Liver (tissue), 9 donors: ENCODE measurements around the gene P3H2. TPM values are rescaled to one million over a fixed set of nuclear protein-coding genes. Genes with fewer than 3 reads are reported as not detected.

ENCODE experiments used
- DNase-seq: peaks from one replicate; pipeline ENCODE4 v3.0.0-alpha.2; 2017; ENCODE audit warnings: low spot score
- H3K27ac ChIP-seq, 2 donors: one replicate each; pipeline ENCODE4 v1.7.0; 2013; ENCODE audit warnings: inconsistent platforms in 2 of 2, low read length in 2 of 2, control low read depth in 1 of 2, low read depth in 1 of 2, mild to moderate bottlenecking in 1 of 2
- H3K27me3 ChIP-seq, 4 donors: one replicate each; pipeline versions ENCODE4 v1.6.1 to v1.7.0; 2013; ENCODE audit warnings: low read length in 3 of 4, inconsistent platforms in 1 of 4, mild to moderate bottlenecking in 1 of 4, moderate library complexity in 1 of 4; ENCODE audit not compliant: control insufficient read depth in 4 of 4, insufficient read depth in 4 of 4
- H3K36me3 ChIP-seq, 4 donors: one replicate each; pipeline versions ENCODE4 v1.6.1 to v1.7.0; 2013; ENCODE audit warnings: low read length in 3 of 4, mild to moderate bottlenecking in 3 of 4, low read depth in 1 of 4, moderate library complexity in 1 of 4; ENCODE audit not compliant: control insufficient read depth in 4 of 4, insufficient read depth in 3 of 4
- H3K4me1 ChIP-seq, 4 donors: one replicate each; pipeline versions ENCODE4 v1.6.1 to v1.7.0; 2013; ENCODE audit warnings: low read length in 3 of 4, mild to moderate bottlenecking in 3 of 4, moderate library complexity in 1 of 4; ENCODE audit not compliant: control insufficient read depth in 4 of 4, insufficient read depth in 4 of 4
- H3K4me3 ChIP-seq, 3 donors: one replicate each; pipeline versions ENCODE4 v1.6.1 to v1.7.0; 2013; ENCODE audit warnings: low read length in 3 of 3, control low read depth in 1 of 3, low read depth in 1 of 3, mild to moderate bottlenecking in 1 of 3
- H3K9ac ChIP-seq, 2 donors: one replicate each; pipeline ENCODE4 v1.7.0; 2013; ENCODE audit warnings: low read length in 2 of 2, mild to moderate bottlenecking in 2 of 2, moderate library complexity in 2 of 2, control low read depth in 1 of 2, low read depth in 1 of 2
- H3K9me3 ChIP-seq, 4 donors: one replicate each; pipeline versions ENCODE4 v1.6.1 to v1.7.0; 2013; ENCODE audit warnings: low read length in 3 of 4; ENCODE audit not compliant: control insufficient read depth in 4 of 4
- ATF3 ChIP-seq: IDR thresholded peaks from 2 replicates; pipeline ENCODE4 v1.6.1; 2016; ENCODE audit warnings: antibody characterized with exemption
- CTCF ChIP-seq: fragments of 150-350 bp; IDR thresholded peaks from 2 replicates; pipeline ENCODE4 v1.5.1; 2017; ENCODE audit warnings: improper control_type of control experiment, low read depth, low read length; ENCODE audit not compliant: missing input control
- EGR1 ChIP-seq, 2 donors: IDR thresholded peaks; 2 replicates each; pipeline ENCODE4 v1.6.1; 2016 to 2018; ENCODE audit warnings: antibody characterized with exemption in 2 of 2, low read depth in 2 of 2
- FOXA1 ChIP-seq: IDR thresholded peaks from 2 replicates; pipeline ENCODE4 v1.6.1; 2016; ENCODE audit warnings: antibody characterized with exemption
- FOXA2 ChIP-seq: IDR thresholded peaks from 2 replicates; pipeline ENCODE4 v1.6.1; 2016; ENCODE audit warnings: antibody characterized with exemption
- GABPA ChIP-seq, 2 donors: IDR thresholded peaks in 1 of 2; conservative IDR thresholded peaks in 1 of 2; 2 replicates each; pipeline ENCODE4 v1.6.1; 2016; ENCODE audit warnings: antibody characterized with exemption in 2 of 2, mild to moderate bottlenecking in 1 of 2, moderate library complexity in 1 of 2
- HNF4A ChIP-seq, 2 donors: conservative IDR thresholded peaks; 2 replicates each; pipeline ENCODE4 v1.6.1; 2016; ENCODE audit warnings: antibody characterized with exemption in 2 of 2, mild to moderate bottlenecking in 2 of 2
- HNF4G ChIP-seq: IDR thresholded peaks from 2 replicates; pipeline ENCODE4 v1.6.1; 2016; ENCODE audit warnings: antibody characterized with exemption
- JUND ChIP-seq, 2 donors: IDR thresholded peaks; 2 replicates each; pipeline ENCODE4 v1.6.1; 2016; ENCODE audit warnings: antibody characterized with exemption in 2 of 2
- MAX ChIP-seq: IDR thresholded peaks from 2 replicates; pipeline ENCODE4 v1.6.1; 2016; ENCODE audit warnings: antibody characterized with exemption
- NR2F2 ChIP-seq: IDR thresholded peaks from 2 replicates; pipeline ENCODE4 v1.6.1; 2016; ENCODE audit warnings: antibody characterized with exemption
- RAD21 ChIP-seq, 2 donors: IDR thresholded peaks; 2 replicates each; pipeline ENCODE4 v1.6.1; 2016; ENCODE audit warnings: antibody characterized with exemption in 2 of 2, mild to moderate bottlenecking in 2 of 2
- REST ChIP-seq: IDR thresholded peaks from 2 replicates; pipeline ENCODE4 v1.6.1; 2016; ENCODE audit warnings: antibody characterized with exemption, mild to moderate bottlenecking
- RXRA ChIP-seq, 2 donors: IDR thresholded peaks; 2 replicates each; pipeline ENCODE4 v1.6.1; 2017 to 2018; ENCODE audit warnings: antibody characterized with exemption in 2 of 2, mild to moderate bottlenecking in 1 of 2
- SP1 ChIP-seq: IDR thresholded peaks from 2 replicates; pipeline ENCODE4 v1.6.1; 2018; ENCODE audit warnings: antibody characterized with exemption, mild to moderate bottlenecking
- TAF1 ChIP-seq: conservative IDR thresholded peaks from 2 replicates; pipeline ENCODE4 v1.6.1; 2016; ENCODE audit warnings: antibody characterized with exemption, mild to moderate bottlenecking
- YY1 ChIP-seq: IDR thresholded peaks from 2 replicates; pipeline ENCODE4 v1.6.1; 2016; ENCODE audit warnings: antibody characterized with exemption, mild to moderate bottlenecking
- ZBTB33 ChIP-seq: IDR thresholded peaks from 2 replicates; pipeline ENCODE4 v1.6.1; 2016; ENCODE audit warnings: antibody characterized with exemption
- WGBS: extraction: QIAGEN DNeasy Blood & Tissue Kit; methylation state at CpG from one replicate; pipeline ENCODE4 v1.1.7; 2013; 5-methylcytosine and 5-hydroxymethylcytosine counted together
- polyA plus RNA-seq, 2 donors: library from polyadenylated mRNA; stranded (reverse) in 1 of 2; unstranded in 1 of 2; fragments of 200-250 nt in 1 of 2; fragments of >200 nt in 1 of 2; fragmentation: Nextera tagmentation in 1 of 2; extraction: Ambion mirVana in 1 of 2; gene quantifications; one replicate each; pipeline versions ENCODE4 v1.2.1 to v1.2.3, GENCODE V29; 2013 to 2015
- total RNA-seq, 2 donors: library from RNA; depleted of rRNA; stranded (reverse); fragments of >200 nt; gene quantifications; one replicate each; pipeline ENCODE4 v1.2.3, GENCODE V29; 2014
- donor health status: healthy.
- donor health status: healthy.
- donor health status: healthy.
- donor health status: healthy.
- donor health status: healthy.

The P3H2 gene
- total and polyA plus RNA-seq, 4 donors, result 1.9 to 6.9 (median 4.1) TPM

GRCh38 chr3:189966843-189967242 lies 153.9 kb downstream of the P3H2 start:
- H3K4me1 ChIP-seq, result no peaks in the 10 kb centered on the region
- no peak overlapping the region for H3K4me3 ChIP-seq
- H3K27ac ChIP-seq, result no peak overlapping the region
- H3K27me3 ChIP-seq, result no peaks in the 10 kb centered on the region
- 41% methylated on average over 5 of the region's 5 CpGs for WGBS
- no peaks in the 10 kb centered on the region for H3K9me3 ChIP-seq
- no peak overlapping the region for H3K9ac ChIP-seq
- no peak for TF ChIP-seq FOXA2
- no peak for TF ChIP-seq ATF3
- TF ChIP-seq RXRA (IDR thresholded peaks at IDR 0.05), result no peak
- TF ChIP-seq GABPA (IDR thresholded peaks at IDR 0.05 in 1 of 2, conservative IDR thresholded peaks at IDR 0.05 in 1 of 2), result no peak
- TF ChIP-seq FOXA1, result no peak
- no peak for DNase-seq
- peaks cover 0 to 2% (median 0%) of the 10 kb centered on the region in 4 donors for H3K36me3 ChIP-seq

GRCh38 chr3:189964623-189965332 lies 155.9 kb downstream of the P3H2 start:
- WGBS, result 87% methylated on average over 9 of the region's 9 CpGs
- Histone ChIP-seq H3K4me3 (no peak overlapping the region), H3K36me3 (peaks cover 0 to 2% (median 0%) of the 10 kb centered on the region in 4 donors), H3K27ac (no peak overlapping the region), H3K4me1 (peaks cover 0 to 2% (median 0%) of the 10 kb centered on the region in 4 donors), H3K9ac (no peak overlapping the region), H3K9me3 (no peaks in the 10 kb centered on the region), H3K27me3 (no peaks in the 10 kb centered on the region)
- TF ChIP-seq YY1 (no peak), ATF3 (no peak), EGR1 (IDR thresholded peaks at IDR 0.05; ENCODE audit: low read depth in 2 of 2) (no peak), HNF4G (no peak), GABPA (IDR thresholded peaks at IDR 0.05 in 1 of 2, conservative IDR thresholded peaks at IDR 0.05 in 1 of 2) (no peak), RAD21 (IDR thresholded peaks at IDR 0.05) (no peak), HNF4A (conservative IDR thresholded peaks at IDR 0.05) (no peak), RXRA (IDR thresholded peaks at IDR 0.05) (no peak), FOXA1 (no peak), REST (no peak), CTCF (no peak), ZBTB33 (no peak), FOXA2 (no peak), SP1 (no peak), NR2F2 (no peak), JUND (IDR thresholded peaks at IDR 0.05) (no peak), MAX (no peak), TAF1 (no peak)
- DNase-seq, result no peak
